ENCODE data around the gene PSPH.
"Not testable (repeated sequence)": the region's sequence is repeated elsewhere in the genome, so short reads cannot be mapped to it uniquely, and the experiment has no call there.

The PSPH gene

DNA sequence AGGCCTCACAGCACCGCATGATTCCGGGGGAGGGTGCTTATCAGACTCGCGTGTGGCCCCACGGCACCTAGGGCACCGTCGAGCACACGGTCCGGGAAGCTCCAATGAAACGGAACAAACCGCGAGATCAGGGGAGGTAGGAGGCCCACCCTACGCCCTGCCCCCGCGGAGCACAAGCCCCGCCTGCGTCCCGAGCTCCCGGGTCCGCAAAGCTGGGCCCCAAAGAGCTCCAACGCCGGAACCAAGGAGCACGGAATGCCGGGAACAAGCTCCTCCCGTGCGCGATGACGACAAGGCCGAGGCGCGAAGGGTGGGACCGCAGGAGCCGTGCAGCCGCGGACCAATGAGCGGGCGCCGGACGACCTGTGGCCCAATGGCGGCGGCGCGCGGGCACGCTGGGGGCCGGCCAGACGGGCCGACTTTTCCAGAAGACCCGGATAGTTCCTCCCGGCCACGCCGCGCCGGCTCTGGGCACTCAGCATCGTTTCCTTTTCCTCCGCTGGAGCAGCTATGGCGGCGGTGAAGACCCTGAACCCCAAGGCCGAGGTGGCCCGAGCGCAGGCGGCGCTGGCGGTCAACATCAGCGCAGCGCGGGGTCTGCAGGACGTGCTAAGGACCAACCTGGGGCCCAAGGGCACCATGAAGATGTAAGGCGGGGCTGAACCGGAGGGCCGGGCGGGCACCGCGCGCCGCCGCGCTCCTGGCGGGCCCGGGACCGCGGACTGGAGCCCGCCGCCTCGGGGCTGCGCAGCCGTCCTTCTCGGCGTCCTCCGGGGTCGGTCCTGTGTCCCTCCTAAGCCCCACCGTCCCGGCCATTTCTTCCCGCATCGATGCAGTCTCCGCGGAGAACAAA lies at the start of gene PSPH, which contains the start of gene CCT6A:
Gene PSPH, minus strand, starts transcription at position 106 of the 853 bp plus-strand sequence. CDS start 30,232 bp downstream, outside the sequence.
Gene CCT6A, plus strand, starts transcription at position 427 of the 853 bp plus-strand sequence. Its CDS starts 84 bp downstream, at position 511.
- peak; percentile 99 for DNase-seq (ENCODE audit: low read depth)

- DNase-seq (ENCODE audit: low read depth): no peak
These were observed 48.4 kb upstream of the PSPH start for GRCh38 chr7:56099653-56100052.

- not testable (repeated sequence) for DNase-seq (ENCODE audit: low read depth)
These were observed 47.2 kb upstream of the PSPH start for GRCh38 chr7:56098187-56099008.

DNA sequence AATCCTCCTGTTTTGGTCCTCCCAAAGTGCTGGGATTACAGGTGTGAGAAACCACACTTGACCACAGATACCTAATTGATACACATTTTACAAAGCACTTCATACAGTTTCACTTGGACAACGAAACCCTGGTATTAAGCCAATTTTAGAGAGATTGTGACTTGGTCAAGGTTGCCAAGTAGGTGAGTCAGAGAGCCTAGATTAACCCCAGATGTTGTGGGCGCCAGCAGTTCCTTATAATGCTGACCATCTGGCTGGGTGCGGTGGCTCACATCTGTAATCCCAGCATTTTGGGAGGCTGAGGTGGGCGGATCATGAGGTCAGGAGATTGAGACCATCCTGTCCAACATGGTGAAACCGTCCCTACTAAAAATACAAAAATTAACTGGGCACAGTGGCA lies 46.5 kb upstream of the PSPH start:
- peak; percentile 80 for DNase-seq (ENCODE audit: low read depth)

DNA sequence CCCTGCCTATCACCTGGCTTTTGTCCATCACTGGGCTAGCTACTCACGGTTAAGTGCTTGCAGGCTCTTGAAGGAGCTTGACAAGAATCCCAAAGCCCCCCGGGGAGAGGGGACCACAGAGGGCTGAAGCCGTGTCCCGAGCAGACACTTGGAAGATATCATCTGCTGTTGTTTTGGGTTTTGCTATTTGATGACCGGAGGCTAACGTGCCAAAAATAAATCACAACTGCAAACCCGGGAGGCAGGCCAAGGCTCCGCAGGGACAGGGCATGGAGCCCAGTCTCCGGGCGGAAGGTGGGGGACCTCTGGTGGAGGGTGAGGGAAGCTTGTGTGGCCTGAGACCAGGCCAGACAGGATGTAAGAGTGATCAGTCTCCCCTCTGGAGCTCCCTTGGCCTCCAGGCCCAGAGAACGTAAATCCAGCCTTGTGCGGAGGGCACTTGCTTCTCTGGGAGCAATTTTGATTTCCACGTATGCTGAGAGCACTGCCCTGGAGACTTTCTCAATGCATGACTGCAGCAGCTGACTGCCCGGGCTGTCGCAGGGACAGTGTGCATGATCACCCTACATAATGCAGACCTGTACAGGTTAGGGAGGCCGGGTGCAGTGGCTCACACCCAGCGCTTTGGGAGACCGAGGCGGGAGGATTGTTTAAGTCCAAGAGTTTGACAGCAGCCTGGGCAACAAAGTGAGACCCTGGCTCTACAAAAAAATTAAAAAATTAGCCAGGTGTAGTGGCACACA lies 41.7 kb upstream of the PSPH start, which contains the start of gene PHKG1:
Gene PHKG1, minus strand, starts transcription at position 164 of the 743 bp plus-strand sequence. CDS start 4,011 bp downstream, outside the sequence.
- peak; percentile 82 for DNase-seq (ENCODE audit: low read depth)

DNA sequence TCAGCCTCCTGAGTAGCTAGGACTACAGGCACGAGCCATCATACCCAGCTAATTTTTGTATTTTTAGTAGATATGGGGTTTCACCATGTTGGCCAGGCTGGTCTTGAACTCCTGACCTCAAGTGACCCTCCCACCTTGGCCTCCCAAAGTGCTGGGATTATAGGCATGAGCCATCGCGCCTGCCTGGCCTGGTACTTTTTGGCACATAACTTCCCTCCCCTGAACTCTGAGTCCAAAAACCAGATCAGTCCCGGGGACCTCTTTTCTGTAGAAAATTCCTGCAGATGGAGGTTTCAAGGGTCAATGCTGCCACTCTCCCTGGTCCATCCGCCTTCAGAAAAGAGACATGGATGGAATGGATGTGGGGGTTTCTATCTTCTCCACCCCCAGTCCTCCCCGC lies 41.1 kb upstream of the PSPH start:
- not testable (repeated sequence) for DNase-seq (ENCODE audit: low read depth)

DNA sequence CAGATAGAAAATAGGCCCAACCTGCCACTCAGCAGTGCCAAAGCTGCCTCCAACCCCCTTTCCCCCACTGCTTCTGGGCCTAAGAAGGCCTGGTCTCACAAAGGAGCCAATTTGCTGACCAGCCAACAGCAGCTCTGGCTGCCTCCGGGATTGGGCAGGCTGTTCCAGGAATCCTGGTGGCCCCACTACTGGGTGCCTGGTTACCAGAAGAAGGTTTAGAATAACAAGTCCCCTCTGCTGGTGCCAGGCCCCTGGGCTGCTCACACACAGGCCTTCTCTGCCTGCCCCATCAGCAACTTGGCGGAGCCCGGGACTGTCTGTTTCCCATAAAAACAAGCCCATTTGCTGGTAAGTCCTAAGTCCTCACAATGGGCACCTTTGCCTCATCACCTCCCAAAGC lies 40.3 kb upstream of the PSPH start:
- DNase-seq (ENCODE audit: low read depth): no peak

DNA sequence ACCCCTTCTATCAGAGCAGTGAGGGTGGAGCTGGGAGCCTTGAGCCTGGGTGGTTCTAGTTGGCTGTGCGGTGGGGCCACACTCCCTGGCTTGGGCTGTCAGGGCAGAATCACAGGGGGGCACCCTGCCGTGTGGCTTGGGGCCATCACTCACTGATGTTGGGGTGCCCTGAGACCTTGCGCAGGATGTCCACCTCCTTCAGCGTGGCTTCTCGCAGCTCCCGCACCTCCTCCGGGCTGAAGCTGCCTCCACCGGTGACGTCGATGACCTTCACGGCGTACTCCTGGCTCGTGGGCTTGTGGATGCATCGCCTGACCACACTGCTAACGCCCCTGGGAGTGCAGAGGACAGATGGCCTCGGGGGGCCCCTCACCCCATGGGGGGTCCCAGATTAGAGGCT lies 36.2 kb upstream of the PSPH start:
- DNase-seq (ENCODE audit: low read depth): no peak

DNA sequence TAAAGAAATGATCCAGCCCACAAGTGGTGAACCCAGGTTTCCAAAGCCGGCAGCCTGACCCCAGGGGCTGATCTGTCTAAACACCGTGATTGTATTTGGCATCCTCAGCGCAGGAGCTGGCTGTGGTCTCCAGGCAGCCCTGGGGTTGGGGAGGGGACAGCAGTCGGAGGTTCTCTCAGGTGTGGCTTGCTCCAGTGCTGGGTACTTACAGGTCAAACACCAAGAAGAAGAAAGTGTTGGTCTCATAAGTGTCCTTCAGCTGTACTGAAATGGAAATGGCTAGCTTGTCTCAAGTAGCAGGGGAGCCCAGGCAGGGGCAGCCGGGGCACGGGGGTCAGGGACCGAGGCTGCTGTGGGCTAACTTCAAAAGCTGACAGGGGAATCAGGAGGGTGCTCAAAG lies 35.5 kb upstream of the PSPH start:
- no peak for DNase-seq (ENCODE audit: low read depth)

- no peak for DNase-seq (ENCODE audit: low read depth)
These were observed 32.0 kb upstream of the PSPH start for GRCh38 chr7:56083150-56083785.

DNA sequence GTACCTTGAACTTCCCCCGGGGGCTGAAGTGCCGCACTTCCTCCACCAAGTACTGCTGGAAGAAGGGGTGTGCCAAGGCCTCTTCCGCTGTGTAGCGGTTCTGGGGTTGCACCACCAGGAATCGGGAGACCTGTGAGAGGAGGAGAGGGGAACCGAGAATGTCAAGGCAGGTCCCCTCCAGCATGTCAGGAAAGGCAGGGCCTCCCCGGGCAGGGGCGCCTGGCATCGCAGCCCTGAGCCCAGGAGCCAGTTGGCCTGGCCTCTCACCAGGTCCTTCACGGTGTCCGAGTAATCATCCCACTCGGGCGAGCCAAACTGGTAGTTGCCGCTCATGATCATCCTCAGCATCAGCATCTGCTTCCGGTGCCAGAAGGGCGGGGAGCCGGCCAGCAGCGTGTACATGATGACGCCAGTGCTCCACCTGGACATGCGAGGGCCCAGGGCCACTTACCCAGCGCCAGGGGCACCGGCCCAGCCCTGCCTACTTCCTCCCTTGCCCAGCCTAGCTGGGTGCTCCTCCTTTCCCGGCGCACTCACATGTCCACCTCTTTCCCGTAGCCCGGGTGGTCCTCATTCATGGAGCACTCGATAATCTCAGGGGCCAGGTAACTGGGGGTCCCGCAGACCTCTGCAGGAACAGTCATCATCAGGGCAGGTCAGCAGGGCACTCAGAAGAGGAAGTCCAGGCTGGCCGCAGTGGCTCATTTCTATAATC lies 30.5 kb upstream of the PSPH start:
- no peak for DNase-seq (ENCODE audit: low read depth)

GRCh38 chr7:56080726-56081435 lies 29.6 kb upstream of the PSPH start:
- DNase-seq (ENCODE audit: low read depth): not testable (repeated sequence)

DNA sequence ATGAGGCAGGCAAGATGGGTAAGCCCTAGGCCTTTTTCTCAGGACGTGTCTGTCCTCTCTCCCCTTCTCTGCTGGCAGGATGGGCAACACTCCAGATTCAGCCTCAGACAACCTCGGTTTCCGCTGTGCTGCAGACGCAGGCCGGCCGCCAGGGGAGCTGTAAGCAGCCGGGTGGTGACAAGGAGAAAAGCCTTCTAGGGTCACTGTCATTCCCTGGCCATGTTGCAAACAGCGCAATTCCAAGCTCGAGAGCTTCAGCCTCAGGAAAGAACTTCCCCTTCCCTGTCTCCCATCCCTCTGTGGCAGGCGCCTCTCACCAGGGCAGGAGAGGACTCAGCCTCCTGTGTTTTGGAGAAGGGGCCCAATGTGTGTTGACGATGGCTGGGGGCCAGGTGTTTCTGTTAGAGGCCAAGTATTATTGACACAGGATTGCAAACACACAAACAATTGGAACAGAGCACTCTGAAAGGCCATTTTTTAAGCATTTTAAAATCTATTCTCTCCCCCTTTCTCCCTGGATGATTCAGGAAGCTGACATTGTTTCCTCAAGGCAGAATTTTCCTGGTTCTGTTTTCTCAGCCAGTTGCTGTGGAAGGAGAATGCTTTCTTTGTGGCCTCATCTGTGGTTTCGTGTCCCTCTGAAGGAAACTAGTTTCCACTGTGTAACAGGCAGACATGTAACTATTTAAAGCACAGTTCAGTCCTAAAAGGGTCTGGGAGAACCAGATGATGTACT lies 28.4 kb upstream of the PSPH start:
- peak; percentile 81 for DNase-seq (ENCODE audit: low read depth)

GRCh38 chr7:56078196-56078595 lies 27.0 kb upstream of the PSPH start:
- DNase-seq (ENCODE audit: low read depth): no peak

- no peak for DNase-seq (ENCODE audit: low read depth)
These were observed 26.4 kb upstream of the PSPH start for GRCh38 chr7:56077681-56078080.

DNA sequence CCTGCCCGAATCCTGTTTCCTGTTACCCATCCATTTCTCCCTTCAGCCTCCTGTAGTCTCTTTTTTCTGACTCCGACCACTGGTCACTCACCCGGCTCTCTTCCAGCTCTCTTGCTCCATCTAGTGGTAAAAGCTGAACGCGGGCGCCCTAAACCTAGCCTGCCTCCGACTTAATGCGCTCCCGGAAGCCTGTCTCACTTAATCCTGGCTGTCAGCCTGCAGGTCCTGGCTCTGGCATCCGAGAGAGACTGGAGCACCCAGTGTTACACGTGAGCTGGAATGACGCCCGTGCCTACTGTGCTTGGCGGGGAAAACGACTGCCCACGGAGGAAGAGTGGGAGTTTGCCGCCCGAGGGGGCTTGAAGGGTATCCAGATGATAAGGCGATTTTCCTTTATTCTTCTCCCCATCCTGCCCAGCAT lies 23.1 kb upstream of the PSPH start:
- DNase-seq (ENCODE audit: low read depth): peak; percentile 75

DNA sequence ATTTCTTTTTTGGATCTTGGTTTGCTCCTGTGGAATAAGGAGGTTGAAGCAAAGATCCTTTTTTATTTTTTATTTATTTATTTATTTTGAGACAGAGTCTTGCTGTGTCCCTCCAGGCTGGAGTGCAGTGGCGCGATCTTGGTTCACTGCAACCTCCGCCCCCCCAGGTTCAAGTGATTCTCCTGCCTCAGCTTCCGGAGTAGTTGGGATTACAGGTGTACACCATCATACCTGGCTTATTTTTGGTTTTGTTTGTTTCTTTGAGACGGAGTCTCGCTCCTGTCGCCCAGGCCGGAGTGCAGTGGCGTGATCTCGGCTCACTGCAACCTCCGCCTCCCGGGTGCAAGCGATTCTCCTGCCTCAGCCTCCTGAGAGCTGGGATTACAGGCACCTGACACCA lies 15.1 kb upstream of the PSPH start:
- DNase-seq (ENCODE audit: low read depth): not testable (repeated sequence)

DNA sequence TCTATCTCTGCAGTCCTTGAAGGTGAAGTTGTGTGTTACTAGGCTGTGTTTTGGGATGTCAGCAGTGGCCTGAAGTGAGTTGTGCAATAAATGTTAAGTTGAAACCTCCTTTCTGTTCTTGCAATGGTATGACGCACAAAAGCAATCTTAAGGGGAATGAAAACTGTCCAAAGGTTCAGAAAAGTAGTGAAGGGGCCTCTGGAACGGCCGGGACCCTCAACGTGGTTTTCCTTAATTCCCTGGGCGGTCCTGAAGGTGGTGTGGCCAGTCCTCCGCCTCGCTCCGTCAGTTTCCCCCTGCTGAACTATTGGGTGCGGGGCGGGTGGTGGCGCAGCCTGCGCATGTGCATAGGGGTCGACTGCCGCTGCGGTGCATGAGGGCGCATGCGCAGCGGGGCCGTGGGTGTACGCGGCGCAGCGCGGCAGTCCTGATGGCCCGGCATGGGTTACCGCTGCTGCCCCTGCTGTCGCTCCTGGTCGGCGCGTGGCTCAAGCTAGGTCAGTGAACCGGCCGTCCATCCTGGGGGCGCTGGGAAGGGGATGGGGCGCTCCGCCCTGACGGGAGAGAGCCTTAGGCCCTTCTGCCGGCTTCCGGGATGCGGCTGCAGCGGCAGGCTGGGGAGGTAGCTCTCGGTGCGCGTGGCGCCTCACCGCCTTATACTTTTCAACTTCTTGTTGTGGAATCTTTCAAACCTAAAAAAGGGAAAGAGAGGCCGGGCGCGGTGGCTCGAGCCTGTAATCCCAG lies 12.8 kb upstream of the PSPH start, which contains the start of gene SUMF2:
Gene SUMF2, plus strand, starts transcription at position 405 of the 744 bp plus-strand sequence. Its CDS starts 26 bp downstream, at position 431.
- peak; percentile 88 for DNase-seq (ENCODE audit: low read depth)

DNA sequence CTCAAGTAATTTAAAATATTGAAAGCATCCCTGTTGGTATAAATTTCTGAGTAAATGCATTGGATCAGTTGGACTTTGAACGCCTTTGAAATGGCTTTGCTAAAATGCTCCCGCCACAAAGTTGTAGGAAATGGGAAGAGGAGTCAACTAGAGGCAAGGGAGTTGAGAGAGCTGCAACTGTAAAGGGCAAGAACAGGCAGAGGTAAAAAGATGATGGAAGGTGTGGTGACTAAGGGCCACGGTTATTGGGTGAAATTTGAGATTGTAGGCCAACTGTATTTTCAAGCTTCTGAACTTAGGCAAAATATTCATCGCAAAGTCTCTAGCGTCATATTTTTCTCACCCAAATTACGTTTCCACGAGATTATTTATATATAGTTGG lies 12.2 kb upstream of the PSPH start:
- DNase-seq (ENCODE audit: low read depth): no peak

Data from iris pigment epithelial cell (primary cell).